HEK293 (cell line): ENCODE measurements around the gene UQCC3.

Source experiments
- AEBP2 ChIP-seq: fragments of 450-650 bp; formaldehyde crosslinking; IDR thresholded peaks from 2 replicates; pipeline ENCODE4 v1.5.1; 2016; ENCODE audit warnings: missing biosample characterization, missing genetic modification characterization, borderline replicate concordance
- CTCF ChIP-seq: fragments of 450-650 bp; formaldehyde crosslinking; IDR thresholded peaks from 2 replicates; pipeline ENCODE4 v1.5.1; 2016; ENCODE audit warnings: missing biosample characterization, missing genetic modification characterization
- GLIS1 ChIP-seq: fragments of 450-650 bp; formaldehyde crosslinking; IDR thresholded peaks from 2 replicates; pipeline ENCODE4 v1.5.1; 2016; ENCODE audit warnings: missing biosample characterization, missing genetic modification characterization
- HOXA7 ChIP-seq: sonication (generic); formaldehyde crosslinking; IDR thresholded peaks from 2 replicates; pipeline ENCODE4 v1.8.1; 2022; ENCODE audit warnings: missing genetic modification reagents, borderline replicate concordance
- INSM2 ChIP-seq: fragments of 450-650 bp; formaldehyde crosslinking; IDR thresholded peaks from 2 replicates; pipeline ENCODE4 v1.5.1; 2016; ENCODE audit warnings: missing biosample characterization, missing genetic modification characterization
- KLF16 ChIP-seq: fragments of 450-650 bp; formaldehyde crosslinking; IDR thresholded peaks from 2 replicates; pipeline ENCODE4 v1.5.1; 2017; ENCODE audit warnings: missing biosample characterization, missing genetic modification characterization
- PATZ1 ChIP-seq: fragments of 450-650 bp; formaldehyde crosslinking; IDR thresholded peaks from 2 replicates; pipeline ENCODE4 v1.5.1; 2016; ENCODE audit warnings: missing biosample characterization, missing genetic modification characterization
- REST ChIP-seq: fragments of 450-650 bp; formaldehyde crosslinking; IDR thresholded peaks from 2 replicates; pipeline ENCODE4 v1.5.1; 2016; ENCODE audit warnings: missing biosample characterization, missing genetic modification characterization
- ZNF138 ChIP-seq: fragments of 450-650 bp; formaldehyde crosslinking; IDR thresholded peaks from 2 replicates; pipeline ENCODE4 v1.5.1; 2016; ENCODE audit warnings: missing biosample characterization, missing genetic modification characterization, borderline replicate concordance
- ZNF19 ChIP-seq: fragments of 450-650 bp; formaldehyde crosslinking; IDR thresholded peaks from 2 replicates; pipeline ENCODE4; 2016; ENCODE audit warnings: missing biosample characterization, missing genetic modification characterization, low read depth
- ZNF214 ChIP-seq: fragments of 450-650 bp; formaldehyde crosslinking; IDR thresholded peaks from 2 replicates; pipeline ENCODE4 v1.5.1; 2017; ENCODE audit warnings: missing biosample characterization, mild to moderate bottlenecking, missing genetic modification characterization, borderline replicate concordance
- ZNF266 ChIP-seq: fragments of 450-650 bp; formaldehyde crosslinking; IDR thresholded peaks from 2 replicates; pipeline ENCODE4 v1.5.1; 2016; ENCODE audit warnings: missing biosample characterization, missing genetic modification characterization, low read depth
- ZNF629 ChIP-seq: fragments of 450-650 bp; formaldehyde crosslinking; IDR thresholded peaks from 2 replicates; pipeline ENCODE4 v1.5.1; 2017; ENCODE audit warnings: missing biosample characterization, missing genetic modification characterization

- TF ChIP-seq INSM2 (tag by site-specific recombination) (no peak), REST (tag by site-specific recombination) (no peak), KLF16 (no peak), CTCF (tag by site-specific recombination) (no peak), ZNF19 (tag by site-specific recombination) (no peak), PATZ1 (tag by site-specific recombination) (no peak), ZNF266 (tag by site-specific recombination) (no peak), HOXA7 (CRISPR knock-in tag) (no peak), GLIS1 (tag by site-specific recombination) (no peak), AEBP2 (tag by site-specific recombination) (no peak), ZNF629 (tag by site-specific recombination) (no peak), ZNF214 (tag by site-specific recombination) (no peak), ZNF138 (tag by site-specific recombination) (no peak)
Measured at GRCh38 chr11:62677156-62677555, 5.7 kb downstream of the UQCC3 start.
